SKM-1 (cell line): ENCODE data around the gene GARIN3.

Experiments used
- DNase-seq: peaks from one replicate; lab custom pipeline; 2025; ENCODE audit not compliant: unreplicated experiment; lab: John Stamatoyannopoulos, UW

GARIN3 gene

DNA sequence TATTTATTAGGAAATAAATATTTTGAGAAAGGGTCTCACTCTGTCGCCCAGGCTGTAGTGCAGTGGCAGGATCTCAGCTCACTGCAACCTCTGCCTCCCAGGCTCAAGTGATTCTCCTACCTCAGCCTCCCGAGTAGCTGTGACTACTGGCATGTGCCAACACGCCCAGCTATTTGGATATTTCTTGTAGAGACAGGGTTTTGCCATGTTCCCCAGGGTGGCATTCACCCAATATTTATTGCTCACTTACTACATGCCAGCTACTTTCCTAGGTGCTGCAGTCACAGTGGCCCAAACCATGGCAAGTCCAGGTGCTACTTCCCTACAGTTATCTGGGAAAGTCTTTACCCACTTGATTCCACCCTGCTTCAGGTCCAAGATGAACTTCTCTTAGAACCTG, 15.1 kb downstream of the GARIN3 start:
- no peak for DNase-seq

DNA sequence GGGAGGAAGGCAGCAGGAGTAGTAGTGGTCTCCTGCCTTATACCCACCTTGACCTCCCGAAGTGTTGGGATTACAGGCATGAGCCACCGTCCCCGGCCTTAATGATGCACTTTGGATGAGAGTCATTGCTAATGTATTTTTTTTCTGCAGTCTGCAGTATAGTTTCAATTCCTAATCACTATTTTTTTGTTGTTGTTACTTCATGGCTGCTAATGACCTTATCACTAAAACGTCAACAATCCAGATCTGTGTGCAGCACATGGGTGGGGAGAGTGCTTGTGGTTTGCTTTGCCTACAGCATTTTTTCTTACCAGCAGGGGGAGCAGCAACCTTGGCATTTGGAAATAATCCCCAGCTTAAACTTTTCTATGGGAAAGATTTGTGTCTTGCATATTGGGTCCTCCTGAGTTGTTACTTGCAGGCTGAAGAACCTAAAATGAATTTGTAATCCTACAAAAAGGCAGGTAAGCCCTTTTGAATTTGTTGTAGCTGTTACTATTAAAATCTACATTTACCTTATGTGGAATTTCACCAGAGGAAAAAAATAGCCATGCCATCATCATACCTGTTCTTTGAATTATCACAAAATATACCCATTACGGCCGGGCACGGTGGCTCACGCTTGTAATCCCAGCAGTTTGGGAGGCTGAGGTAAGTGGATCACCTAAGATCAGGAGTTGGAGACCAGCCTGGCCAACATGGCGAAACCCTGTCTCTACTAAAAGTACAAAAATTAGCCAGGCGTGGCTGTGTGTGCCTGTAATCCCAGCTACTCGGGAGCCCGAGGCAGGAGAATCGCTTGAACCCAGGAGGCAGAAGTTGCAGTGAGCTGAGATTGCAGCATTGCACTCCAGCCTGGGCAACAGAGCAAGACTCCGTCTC, 17.1 kb downstream of the GARIN3 start:
- DNase-seq, result peak; percentile 69

DNA sequence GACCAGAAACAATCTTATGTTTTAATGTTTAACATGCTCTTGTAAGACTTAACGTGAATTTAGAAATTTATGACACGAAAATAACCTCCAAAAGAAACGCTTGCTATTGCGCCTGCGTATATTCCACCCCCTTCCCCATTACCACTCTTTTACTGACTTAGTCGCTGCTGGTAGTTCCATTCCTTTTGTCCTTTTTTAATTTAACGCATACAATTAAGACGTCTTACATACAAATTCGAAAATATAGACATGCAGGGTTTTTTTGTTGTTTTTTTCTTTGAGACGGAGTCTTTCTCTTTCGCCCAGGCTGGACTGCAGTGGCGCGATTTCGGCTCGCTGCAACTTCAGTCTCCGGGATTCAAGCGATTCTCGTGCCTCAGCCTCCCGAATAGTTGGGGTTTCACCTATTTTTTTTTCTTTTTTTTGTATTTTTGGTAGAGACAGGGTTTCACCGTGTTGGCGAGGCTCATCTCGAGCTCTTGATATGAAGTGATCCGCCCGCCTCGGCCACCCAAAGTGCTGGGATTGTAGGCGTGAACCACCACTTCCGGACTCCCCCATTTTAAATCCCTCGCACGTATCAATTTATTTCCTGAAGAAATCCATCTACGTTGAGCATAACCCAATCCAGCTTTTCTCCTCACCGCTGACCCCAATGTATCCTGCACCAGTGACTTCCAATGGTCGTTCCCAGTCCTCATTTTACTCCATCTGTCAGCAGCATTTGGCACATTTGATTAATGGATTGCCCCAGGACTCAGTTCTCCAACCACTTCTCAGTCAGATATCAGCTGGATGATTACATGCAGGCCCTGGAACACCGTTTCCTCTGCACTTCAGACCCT, 22.7 kb downstream of the GARIN3 start:
- peak; percentile 93 for DNase-seq

DNA sequence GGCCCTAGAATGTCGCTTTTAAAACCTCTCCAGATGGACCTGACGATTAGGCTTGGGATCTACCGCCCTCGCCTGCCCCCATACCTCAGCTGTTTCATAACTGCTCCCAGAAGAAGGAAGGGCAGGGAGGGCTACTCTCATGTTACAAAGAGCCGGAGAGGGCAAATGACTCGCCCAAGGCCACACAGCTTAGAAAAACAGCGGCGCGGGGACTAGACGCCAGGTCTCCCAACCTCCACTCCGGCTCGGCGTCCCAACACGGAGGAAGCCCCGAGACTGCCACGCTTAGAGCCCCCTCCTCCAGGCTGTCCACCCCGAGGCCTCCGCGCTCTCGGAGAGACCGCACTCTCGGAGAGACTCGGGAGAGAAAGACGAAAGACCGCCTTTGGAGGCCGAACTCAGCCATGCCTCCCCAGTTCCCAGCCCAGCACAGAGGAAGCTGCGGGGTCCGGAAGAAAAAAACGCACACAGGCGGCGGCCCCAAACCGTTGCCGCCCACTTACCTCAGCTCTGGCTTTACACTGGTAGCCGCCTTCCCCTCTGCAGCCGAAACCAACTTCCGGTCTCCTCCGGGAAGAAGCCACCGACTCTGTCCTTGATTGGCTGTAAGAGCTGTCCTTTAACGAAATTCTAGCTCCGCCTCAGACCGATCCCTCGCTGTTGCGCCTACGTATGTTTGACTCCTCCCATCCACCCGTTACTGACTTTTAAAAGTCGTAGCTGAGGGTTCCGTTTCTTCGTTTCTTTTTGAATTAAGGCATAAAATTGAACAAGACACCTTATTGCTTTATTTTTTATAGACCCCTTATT, 23.5 kb downstream of the GARIN3 start, which contains the start of gene MED7:
Gene MED7 (minus strand): TSS at position 549 of the 810 bp plus-strand sequence. CDS start 3,434 bp downstream, outside the sequence.
- peak; percentile 97 for DNase-seq

DNA sequence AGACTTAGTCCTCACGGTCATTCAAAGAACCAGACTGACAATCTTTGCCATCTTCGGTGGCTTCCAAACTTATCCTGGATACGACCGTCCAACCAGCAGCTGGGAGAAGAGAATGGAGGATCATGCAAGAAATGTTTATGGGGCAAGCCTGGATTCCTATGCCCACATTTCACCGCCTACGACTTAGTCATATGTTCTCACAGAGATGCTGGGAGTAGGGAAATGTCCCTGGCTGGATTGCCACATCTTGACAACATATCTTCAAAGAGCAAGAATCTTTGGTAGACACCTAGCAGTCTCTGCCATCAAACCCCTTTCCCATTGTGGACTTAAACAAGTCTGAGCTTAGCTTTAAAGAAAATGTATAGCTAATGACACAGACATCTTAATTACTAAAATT, 28.4 kb downstream of the GARIN3 start:
- DNase-seq, result no peak

DNA sequence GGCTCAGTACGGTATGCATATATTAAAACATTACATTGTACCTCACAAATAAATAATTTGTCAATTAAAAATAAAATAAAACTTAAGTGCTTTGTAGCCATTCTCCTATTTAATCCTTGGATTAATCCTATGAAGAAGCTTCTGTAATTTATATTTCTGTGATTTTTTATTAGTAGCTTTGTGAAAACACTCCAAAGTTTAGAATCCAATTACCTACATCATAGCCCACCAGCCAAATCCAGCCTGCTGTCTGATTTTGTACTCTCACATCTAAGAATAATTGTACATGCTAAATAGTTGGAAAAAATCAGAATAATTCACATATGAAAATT, 33.8 kb downstream of the GARIN3 start:
- no peak for DNase-seq

DNA sequence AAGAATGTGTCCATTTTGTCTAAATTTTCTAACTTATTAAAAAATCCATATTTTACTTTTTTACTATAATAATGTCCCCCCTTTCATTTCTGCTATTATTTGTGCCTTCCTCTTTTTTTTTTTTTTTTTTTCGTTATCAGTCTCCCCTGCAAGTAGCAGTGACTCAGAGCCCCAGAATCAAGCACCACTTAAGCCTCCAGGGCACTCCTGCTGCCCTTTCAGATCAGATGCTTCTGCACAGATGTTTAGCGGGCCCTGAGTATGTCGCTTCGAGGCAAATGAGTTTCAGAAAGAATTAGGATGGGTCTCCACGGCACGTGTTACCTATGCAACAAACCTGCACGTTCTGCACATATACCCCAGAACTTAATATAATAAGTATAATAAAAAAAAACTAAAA, 35.1 kb downstream of the GARIN3 start:
- DNase-seq, result no peak

DNA sequence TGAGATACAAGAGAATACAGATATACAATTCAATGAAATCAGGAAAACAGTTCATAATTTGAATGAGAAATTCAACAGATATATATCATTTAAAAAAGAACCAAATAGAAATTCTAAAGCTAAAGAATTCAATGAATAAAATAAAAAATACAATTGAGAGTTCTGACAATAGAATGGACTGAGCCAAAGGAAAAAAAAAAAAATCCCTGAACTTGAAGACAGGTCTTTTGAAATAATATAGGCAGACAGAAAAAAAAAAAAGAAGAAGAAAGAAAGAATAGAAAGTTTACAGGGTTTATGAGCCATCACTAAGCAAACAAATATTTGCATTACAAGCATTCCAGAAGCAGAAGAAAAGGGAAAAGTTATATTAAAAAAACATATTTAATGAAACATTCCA, 44.4 kb downstream of the GARIN3 start:
- DNase-seq, result no peak

DNA sequence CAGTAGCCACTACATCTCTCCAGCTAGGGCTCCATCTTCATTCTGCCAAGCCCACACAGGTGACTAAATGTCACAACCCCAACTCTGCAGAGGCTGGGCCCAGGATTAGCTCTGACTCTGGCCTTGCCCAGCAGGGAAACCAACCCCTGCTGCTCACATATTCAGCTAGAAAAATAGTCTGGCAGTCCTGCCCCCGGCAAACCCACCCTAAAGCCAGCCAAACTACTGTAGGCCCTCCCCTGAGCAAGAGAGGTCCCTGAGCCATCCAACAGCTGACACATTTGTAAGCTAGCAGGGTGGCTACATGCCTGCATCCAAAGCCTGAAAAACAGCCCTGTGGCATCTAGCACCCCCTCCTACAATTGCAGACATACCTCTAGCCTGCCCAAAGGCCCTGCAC, 46.0 kb downstream of the GARIN3 start:
- no peak for DNase-seq

DNA sequence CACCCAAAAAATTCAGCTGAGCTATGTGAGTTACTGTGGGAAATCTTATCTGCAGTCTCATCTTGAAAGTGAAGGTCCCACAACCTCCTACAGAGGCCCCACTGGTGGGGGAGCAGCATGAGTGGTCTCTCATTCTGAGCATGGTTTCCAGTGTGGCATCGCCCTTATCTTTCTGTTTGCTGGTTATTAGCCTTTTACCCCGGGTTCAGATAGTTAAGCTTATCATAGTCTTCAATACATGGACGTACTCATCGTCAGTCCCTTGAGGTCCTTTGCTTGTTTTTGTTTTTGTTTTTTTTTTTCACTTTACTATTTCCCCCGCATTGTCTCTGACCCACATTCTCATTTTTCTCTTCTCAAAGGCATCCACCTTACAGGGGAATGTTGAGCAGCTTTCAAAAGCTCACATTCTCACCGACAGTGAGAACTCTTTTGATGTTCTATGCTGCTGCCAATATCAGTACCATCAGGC, 49.5 kb downstream of the GARIN3 start:
- DNase-seq, result no peak

DNA sequence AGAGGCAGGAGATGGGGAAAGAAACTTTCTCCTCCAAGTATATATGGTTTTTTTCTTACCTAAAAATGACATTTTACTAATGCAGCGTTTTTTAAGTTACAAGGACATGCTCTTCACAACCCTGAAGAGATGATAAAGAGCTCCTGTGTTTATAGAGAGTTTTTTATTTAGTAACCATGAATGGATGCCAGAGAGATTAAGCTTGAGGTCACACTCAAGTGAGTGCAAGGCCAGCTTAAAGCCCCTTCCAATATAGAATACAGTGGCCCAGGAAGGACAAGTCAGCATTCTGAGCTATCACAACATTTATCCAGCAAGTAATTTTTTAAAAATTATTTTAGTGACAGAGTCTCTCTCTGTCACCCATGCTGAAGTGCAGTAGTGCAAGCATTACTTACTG, 50.6 kb downstream of the GARIN3 start:
- DNase-seq, result no peak

DNA sequence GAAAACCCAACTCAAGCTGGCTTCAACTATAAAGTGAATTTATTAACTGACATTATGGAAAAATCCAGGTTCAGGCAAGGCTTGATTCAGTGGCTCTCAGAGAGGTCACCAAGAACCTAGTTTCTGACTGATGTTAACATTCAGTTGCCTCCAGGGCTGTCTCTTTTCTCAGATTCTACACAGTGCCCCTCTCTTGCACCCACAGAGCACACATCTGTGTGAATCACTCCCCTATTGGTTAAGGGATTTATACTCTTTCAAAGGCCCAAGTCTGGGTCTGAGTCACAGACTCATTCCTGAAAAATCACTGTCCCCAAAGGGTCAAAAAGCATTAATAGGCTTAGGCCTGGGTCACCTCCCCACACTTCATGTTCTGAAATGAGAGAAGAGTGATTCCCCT, 51.1 kb downstream of the GARIN3 start:
- DNase-seq, result no peak

DNA sequence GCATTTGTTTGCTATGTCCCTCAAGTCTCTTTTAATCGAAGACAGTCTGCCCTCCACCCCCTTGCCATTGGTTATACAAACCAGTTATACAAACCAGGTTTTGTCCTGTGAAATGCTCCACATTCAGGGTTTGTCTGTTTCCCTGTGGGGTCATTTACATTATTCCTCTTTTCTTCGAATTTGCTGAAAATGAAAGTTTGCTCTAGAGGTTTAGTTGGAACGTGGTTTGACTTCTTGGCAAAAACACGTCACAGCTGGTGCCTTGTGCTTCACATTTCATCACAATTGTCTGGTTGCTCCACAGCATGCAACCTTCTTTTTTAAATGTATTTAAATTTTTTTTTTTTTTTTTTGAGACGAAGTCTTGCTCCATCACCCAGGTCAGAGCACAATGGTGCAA, 53.1 kb downstream of the GARIN3 start:
- DNase-seq, result no peak
